LoVo (cell line): ENCODE results near the gene ELAVL1.

ENCODE experiments used
- DNase-seq: peaks from one replicate; pipeline ENCODE4 v3.0.0-alpha.2; 2016; ENCODE audit warnings: low spot score

ELAVL1 gene

GRCh38 chr19:7985481-7985911, 19.9 kb downstream of the ELAVL1 start:
- no peak for DNase-seq

GRCh38 chr19:7983995-7984837, 21.2 kb downstream of the ELAVL1 start:
- no peak for DNase-seq

GRCh38 chr19:7983286-7983950, 22.0 kb downstream of the ELAVL1 start:
- DNase-seq = no peak

- no peak for DNase-seq
Observed at GRCh38 chr19:7982651-7983099, 22.8 kb downstream of the ELAVL1 start.

GRCh38 chr19:7982103-7982502, 23.3 kb downstream of the ELAVL1 start:
- no peak for DNase-seq

- no peak for DNase-seq
Observed at GRCh38 chr19:7981661-7982060, 23.8 kb downstream of the ELAVL1 start.

- no peak for DNase-seq
Observed at GRCh38 chr19:7981199-7981598, 24.2 kb downstream of the ELAVL1 start.

- DNase-seq = no peak
Observed at GRCh38 chr19:7980635-7981121, 24.8 kb downstream of the ELAVL1 start.

- DNase-seq = no peak
Observed at GRCh38 chr19:7980168-7980567, 25.3 kb downstream of the ELAVL1 start.

GRCh38 chr19:7979559-7979958, 25.9 kb downstream of the ELAVL1 start:
- DNase-seq = no peak

- DNase-seq = no peak
Observed at GRCh38 chr19:7979011-7979410, 26.4 kb downstream of the ELAVL1 start.

GRCh38 chr19:7978179-7978825, 27.1 kb downstream of the ELAVL1 start:
- no peak for DNase-seq

- no peak for DNase-seq
Observed at GRCh38 chr19:7977723-7978040, 27.8 kb downstream of the ELAVL1 start.

- no peak for DNase-seq
Observed at GRCh38 chr19:7977021-7977722, 28.3 kb downstream of the ELAVL1 start.

GRCh38 chr19:7976461-7976860, 29.0 kb downstream of the ELAVL1 start:
- no peak for DNase-seq

- DNase-seq = no peak
Observed at GRCh38 chr19:7975037-7975436, 30.4 kb downstream of the ELAVL1 start.

- DNase-seq = no peak
Observed at GRCh38 chr19:7973883-7974282, 31.6 kb downstream of the ELAVL1 start.

- DNase-seq = no peak
Observed at GRCh38 chr19:7971553-7972520, 33.6 kb downstream of the ELAVL1 start.

- no peak for DNase-seq
Observed at GRCh38 chr19:7970716-7971448, 34.6 kb downstream of the ELAVL1 start.

- DNase-seq = no peak
Observed at GRCh38 chr19:7969555-7969939, 35.9 kb downstream of the ELAVL1 start.
